H54 (cell line): ENCODE results near the gene NUMB.
A peak's percentile ranks its signal among the peaks of the same experiment; 100 is the strongest.

Experiments
- DNase-seq: peaks from one replicate; pipeline ENCODE4 v3.0.0; 2011; ENCODE audit warnings: low spot score, mixed read lengths; ENCODE audit not compliant: insufficient read length
- FAIRE-seq: peaks from 3 replicates; lab custom pipeline; 2011; peaks lifted over from hg19 to GRCh38; lab: Jason Lieb, UNC
- POLR2A ChIP-seq: IDR thresholded peaks from 2 replicates; pipeline ENCODE4 v1.6.1; 2011; ENCODE audit warnings: low read depth, mild to moderate bottlenecking, low read length

The NUMB gene

DNA sequence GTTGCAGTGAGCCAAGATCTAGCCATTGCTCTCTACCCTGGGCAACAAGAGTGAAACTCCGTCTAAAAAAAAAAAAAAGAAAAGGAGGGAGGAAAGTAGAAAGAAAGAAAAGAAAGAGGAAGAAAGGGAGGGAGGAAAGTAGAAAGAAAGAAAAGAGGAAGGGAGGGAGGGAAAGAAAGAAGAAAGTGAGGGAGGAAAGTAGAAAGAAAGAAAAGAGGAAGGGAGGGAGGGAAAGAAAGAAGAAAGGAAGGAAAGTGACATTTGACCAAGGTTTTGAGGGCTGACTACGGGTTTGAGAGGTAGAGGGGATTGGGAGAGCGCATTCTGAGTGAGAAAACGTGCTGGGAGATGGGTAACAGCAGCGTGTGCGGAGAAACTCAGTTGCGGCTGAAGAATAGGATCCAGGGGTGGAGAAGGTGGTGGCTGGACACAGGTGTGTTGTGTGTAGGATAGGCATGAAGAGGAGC is 221.6 kb downstream of the NUMB start:
- DNase-seq (no peak), FAIRE-seq (no peak)

DNA sequence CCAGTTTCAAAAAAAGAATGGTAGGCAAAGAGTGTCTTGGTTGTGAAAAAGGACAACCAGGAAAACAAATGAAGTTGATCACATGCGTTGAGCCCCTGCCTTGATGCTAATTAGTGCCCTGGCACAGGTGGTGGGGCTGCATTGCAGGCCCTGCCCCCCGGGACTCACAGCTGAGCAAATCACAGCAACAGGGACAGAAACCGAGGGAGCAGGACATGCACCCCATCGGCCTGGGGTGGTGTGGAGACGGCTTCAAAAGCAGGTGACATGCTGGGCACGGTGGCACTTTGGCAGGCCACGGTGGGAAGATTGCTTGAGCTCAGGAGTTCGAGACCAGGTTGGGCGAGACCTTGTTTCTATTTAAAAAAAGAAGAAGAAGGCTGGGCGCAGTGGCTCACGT is 222.2 kb downstream of the NUMB start:
- FAIRE-seq = no peak
- peak; percentile 6 for DNase-seq
- no peak for TF ChIP-seq POLR2A

More for the DNA sequence above, 221.6 kb downstream of the NUMB start:
- no peak for TF ChIP-seq POLR2A

GRCh38 chr14:73235531-73236155 is 222.7 kb downstream of the NUMB start:
- DNase-seq = peak; percentile 25
- TF ChIP-seq POLR2A = no peak
- FAIRE-seq = no peak

- no peak for TF ChIP-seq POLR2A
- peak; percentile 33 for DNase-seq
- FAIRE-seq = no peak
Measured at GRCh38 chr14:73234586-73235394, 223.6 kb downstream of the NUMB start.

DNA sequence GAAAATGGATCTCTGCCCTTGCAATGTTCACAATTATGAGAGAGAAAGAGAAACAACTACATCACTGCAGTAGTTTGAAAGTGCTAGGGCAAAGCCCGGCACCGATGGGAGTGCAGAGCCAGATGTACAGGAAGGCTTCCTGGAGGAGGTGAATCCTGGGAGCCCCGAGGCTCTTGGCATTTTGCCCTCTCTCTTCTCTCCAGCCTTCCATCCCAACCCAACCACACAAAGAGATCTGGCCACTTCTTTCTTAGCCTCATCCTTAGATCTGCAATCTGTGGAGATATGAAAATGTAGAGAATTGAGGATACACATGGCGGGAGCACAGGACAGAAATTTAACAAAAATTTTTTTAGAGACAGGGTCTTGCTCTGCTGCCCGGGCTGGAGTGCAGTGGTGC is 224.3 kb downstream of the NUMB start:
- peak; percentile 7 for DNase-seq
- no peak for FAIRE-seq
- TF ChIP-seq POLR2A = no peak

GRCh38 chr14:73233564-73233963 is 224.8 kb downstream of the NUMB start:
- no peak for DNase-seq
- TF ChIP-seq POLR2A = no peak
- no peak for FAIRE-seq

GRCh38 chr14:73232984-73233383 is 225.4 kb downstream of the NUMB start:
- DNase-seq (no peak), FAIRE-seq (no peak)
- no peak for TF ChIP-seq POLR2A

GRCh38 chr14:73231981-73232851 is 226.1 kb downstream of the NUMB start:
- FAIRE-seq = no peak
- no peak for DNase-seq
- TF ChIP-seq POLR2A = no peak

- no peak for FAIRE-seq
- DNase-seq = no peak
- TF ChIP-seq POLR2A = no peak
Measured at GRCh38 chr14:73230051-73230450, 228.3 kb downstream of the NUMB start.

DNA sequence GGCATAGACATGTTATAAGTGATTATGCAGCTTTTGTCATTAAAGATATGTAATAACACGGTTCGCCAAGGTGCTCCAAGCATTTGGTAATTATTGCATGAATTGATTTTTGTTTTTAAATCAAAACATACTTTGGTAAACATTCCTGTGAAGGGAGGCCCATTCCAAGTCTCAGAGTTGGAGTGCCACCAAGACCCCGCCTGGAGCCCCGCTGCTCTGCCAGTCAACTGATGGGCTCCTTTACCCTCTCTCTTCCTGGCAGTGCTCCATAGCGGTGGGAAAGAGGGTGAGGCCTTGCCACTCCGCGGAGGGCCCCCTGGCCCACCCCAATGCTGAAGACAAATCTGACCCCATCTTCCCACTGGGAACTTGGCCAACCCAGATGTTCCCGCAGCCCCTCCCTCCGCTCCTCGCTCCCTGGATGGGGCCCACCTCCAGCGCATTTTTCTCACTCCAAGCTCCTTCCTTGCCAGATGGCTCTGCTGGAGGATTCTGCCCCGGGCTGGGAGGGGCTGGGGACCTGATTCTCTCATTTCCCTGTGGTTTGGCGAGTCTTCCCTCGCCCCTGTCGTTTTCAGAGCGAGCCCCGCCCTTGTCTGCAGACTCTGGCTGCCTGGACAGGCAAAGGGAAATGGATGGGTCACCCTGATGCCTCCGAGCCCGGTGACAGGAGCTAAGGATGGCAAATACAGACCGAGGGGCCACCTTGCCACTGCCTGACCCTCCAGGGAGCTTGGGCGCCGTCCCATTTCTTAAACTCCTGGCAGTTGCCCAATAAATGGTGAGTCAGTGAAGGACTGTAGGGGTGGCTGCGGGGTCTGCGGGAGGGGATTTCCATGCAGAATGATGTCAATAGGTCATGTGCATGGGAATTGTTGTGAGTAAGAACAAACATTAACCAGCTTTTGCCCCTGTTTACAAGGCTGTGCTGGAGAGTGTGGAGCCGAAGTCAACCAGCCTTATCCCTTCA is 230.2 kb downstream of the NUMB start:
- DNase-seq (peak; percentile 81), FAIRE-seq (peak; percentile 48)
- TF ChIP-seq POLR2A = no peak

- TF ChIP-seq POLR2A = no peak
- DNase-seq = no peak
- no peak for FAIRE-seq
Measured at GRCh38 chr14:73225496-73225895, 232.8 kb downstream of the NUMB start.
